OCI-LY3 (cell line): ENCODE measurements around the gene ZBTB49.

Experiments used
- H2AFZ ChIP-seq: fragments of 200-600, 300-600 bp; shearing (Covaris generic); 2 replicates; pipeline ENCODE4 v1.6.0; 2014; ENCODE audit warnings: antibody characterized with exemption, low read depth, low read length
- H3K27ac ChIP-seq: fragments of 200-600, 300-600 bp; sonication (generic); 2 replicates; pipeline ENCODE4 v1.5.1; 2014; ENCODE audit warnings: mild to moderate bottlenecking, low read length, moderate library complexity, mixed read lengths
- H3K27me3 ChIP-seq: fragments of 200-600, 300-600 bp; sonication (generic); 2 replicates; pipeline ENCODE4 v1.6.1; 2014; ENCODE audit warnings: low read depth, low read length, mixed read lengths
- H3K36me3 ChIP-seq: fragments of 200-600, 300-600 bp; sonication (generic); replicated peaks from 2 replicates; pipeline ENCODE3; 2014; ENCODE audit warnings: low read depth, low read length, mixed read lengths
- H3K4me1 ChIP-seq: fragments of 300-600, 200-600 bp; sonication (generic); 2 replicates; pipeline ENCODE4 v1.6.1; 2014; ENCODE audit warnings: low read length, mixed read lengths
- H3K4me2 ChIP-seq: fragments of 200-600, 300-600 bp; sonication (generic); 2 replicates; pipeline ENCODE4 v1.6.1; 2014; ENCODE audit warnings: low read length, mixed read lengths
- H3K4me3 ChIP-seq: fragments of 300-600, 200-600 bp; sonication (generic); 2 replicates; pipeline ENCODE4 v1.5.1; 2014; ENCODE audit warnings: antibody characterized with exemption, mild to moderate bottlenecking, low read length, moderate library complexity
- H3K79me2 ChIP-seq: fragments of 300-600, 200-600 bp; shearing (Covaris generic); 2 replicates; pipeline ENCODE4 v1.6.1; 2014; ENCODE audit warnings: mild to moderate bottlenecking, low read length, mixed read lengths
- H3K9ac ChIP-seq: fragments of 300-600, 200-600 bp; shearing (Covaris generic); 2 replicates; pipeline ENCODE4 v1.6.0; 2014; ENCODE audit warnings: mild to moderate bottlenecking, low read length, moderate library complexity
- H3K9me3 ChIP-seq: fragments of 200-600, 300-600 bp; shearing (Covaris generic); 2 replicates; pipeline ENCODE4 v1.6.1; 2014; ENCODE audit warnings: low read length, mixed read lengths; ENCODE audit not compliant: insufficient read depth
- H4K20me1 ChIP-seq: fragments of 200-600, 300-600 bp; sonication (generic); 2 replicates; pipeline ENCODE4 v1.6.1; 2016; ENCODE audit warnings: low read length, mixed read lengths; ENCODE audit not compliant: insufficient read depth
- EZH2phosphoT487 ChIP-seq: fragments of 200-600 bp; shearing (Covaris generic); IDR thresholded peaks from 2 replicates; pipeline ENCODE4 v1.6.1; 2018; ENCODE audit warnings: antibody characterized with exemption, mixed run types, low read depth
- TF ChIP-seq, protein P1 (sequence below): fragments of 200-600, 300-600 bp; sonication (generic); IDR thresholded peaks from 2 replicates; pipeline ENCODE4 v1.5.1; 2014; ENCODE audit warnings: antibody characterized with exemption, low read length, low read depth

The ZBTB49 gene

DNA sequence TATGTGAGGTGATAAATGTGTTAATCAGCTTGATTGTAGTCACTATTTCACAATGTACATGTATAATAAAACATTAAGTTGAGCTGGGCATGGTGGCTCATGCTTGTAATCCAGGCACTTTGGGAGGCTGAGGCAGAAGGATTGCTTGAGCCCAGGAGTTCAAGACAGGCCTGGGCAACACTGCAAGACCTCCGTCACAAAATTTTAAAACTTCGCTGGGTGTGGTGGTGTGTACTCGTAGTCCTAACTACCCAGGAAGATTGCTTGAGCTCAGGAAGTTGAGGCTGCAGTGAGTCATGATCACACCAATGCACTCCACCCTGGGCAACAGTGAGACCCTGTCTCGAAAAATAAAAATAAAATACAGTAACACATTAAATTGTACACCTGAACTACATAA is 20.2 kb upstream of the ZBTB49 start:
- H3K4me1 ChIP-seq: peaks cover 29% of the 10 kb centered on the region
- no peak overlapping the region for H3K4me3 ChIP-seq
- H3K9me3 ChIP-seq: no peaks in the 10 kb centered on the region
- H3K9ac ChIP-seq: no peak overlapping the region
- no peak for TF ChIP-seq EZH2phosphoT487
- TF ChIP-seq, protein P1, sequence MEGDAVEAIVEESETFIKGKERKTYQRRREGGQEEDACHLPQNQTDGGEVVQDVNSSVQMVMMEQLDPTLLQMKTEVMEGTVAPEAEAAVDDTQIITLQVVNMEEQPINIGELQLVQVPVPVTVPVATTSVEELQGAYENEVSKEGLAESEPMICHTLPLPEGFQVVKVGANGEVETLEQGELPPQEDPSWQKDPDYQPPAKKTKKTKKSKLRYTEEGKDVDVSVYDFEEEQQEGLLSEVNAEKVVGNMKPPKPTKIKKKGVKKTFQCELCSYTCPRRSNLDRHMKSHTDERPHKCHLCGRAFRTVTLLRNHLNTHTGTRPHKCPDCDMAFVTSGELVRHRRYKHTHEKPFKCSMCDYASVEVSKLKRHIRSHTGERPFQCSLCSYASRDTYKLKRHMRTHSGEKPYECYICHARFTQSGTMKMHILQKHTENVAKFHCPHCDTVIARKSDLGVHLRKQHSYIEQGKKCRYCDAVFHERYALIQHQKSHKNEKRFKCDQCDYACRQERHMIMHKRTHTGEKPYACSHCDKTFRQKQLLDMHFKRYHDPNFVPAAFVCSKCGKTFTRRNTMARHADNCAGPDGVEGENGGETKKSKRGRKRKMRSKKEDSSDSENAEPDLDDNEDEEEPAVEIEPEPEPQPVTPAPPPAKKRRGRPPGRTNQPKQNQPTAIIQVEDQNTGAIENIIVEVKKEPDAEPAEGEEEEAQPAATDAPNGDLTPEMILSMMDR: no peak
- no peak overlapping the region for H3K4me2 ChIP-seq
- H3K79me2 ChIP-seq: no peaks in the 10 kb centered on the region
- no peak overlapping the region for H3K27ac ChIP-seq
- H3K36me3 ChIP-seq: peaks cover 67% of the 10 kb centered on the region
- no peaks in the 10 kb centered on the region for H3K27me3 ChIP-seq
- no peaks in the 10 kb centered on the region for H4K20me1 ChIP-seq
- H2AFZ ChIP-seq: no peak overlapping the region

DNA sequence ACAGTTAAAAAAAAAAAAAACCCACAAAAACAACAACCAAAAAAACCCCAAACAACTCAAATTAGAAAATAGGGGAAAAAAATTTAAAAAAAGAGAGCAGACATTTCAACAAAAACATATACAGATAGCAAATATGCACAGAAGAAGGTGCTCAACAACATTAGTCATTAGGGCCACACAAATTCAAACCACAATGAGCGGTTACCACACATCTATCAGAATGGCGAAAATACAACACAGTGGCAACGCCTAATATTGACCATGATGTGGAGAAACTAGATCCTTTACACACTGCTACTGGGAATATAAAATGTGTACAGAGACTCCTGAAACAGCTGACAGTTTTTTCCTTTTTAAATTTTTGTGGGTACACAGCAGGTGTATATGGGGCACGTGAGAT is 19.5 kb upstream of the ZBTB49 start:
- Histone ChIP-seq H3K4me3 (no peak overlapping the region), H3K79me2 (no peaks in the 10 kb centered on the region), H3K36me3 (peaks cover 72% of the 10 kb centered on the region), H4K20me1 (no peaks in the 10 kb centered on the region), H3K4me2 (no peak overlapping the region), H3K9ac (no peak overlapping the region), H3K27me3 (no peaks in the 10 kb centered on the region), H3K27ac (no peak overlapping the region), H3K4me1 (peaks cover 29% of the 10 kb centered on the region), H2AFZ (no peak overlapping the region), H3K9me3 (no peaks in the 10 kb centered on the region)
- no peak for TF ChIP-seq EZH2phosphoT487
- TF ChIP-seq, protein P1: no peak

DNA sequence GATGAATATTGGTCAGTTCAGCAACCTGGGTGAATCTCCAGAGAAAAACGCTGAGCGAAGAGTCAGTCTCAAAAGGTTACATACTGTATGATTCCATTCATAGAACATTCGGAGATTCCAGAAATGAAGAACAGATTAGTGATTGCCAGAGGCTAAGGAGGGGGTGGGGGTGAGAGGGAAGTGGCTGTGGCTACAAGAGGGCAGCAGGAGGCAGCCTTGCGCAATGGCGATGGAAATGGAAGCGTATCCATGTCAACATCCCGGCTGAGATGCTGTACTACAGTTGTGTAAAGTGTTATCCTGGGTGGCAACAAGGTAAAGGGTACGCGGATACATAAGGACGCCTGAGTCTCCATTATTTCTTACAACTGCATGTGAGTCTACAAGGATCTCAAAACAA is 18.1 kb upstream of the ZBTB49 start:
- H3K27me3 ChIP-seq: no peaks in the 10 kb centered on the region
- H3K4me2 ChIP-seq: no peak overlapping the region
- no peak overlapping the region for H2AFZ ChIP-seq
- H3K79me2 ChIP-seq: no peaks in the 10 kb centered on the region
- H3K9me3 ChIP-seq: no peaks in the 10 kb centered on the region
- peaks cover 21% of the 10 kb centered on the region for H3K4me1 ChIP-seq
- H3K4me3 ChIP-seq: no peak overlapping the region
- no peak for TF ChIP-seq EZH2phosphoT487
- TF ChIP-seq, protein P1: peak; percentile 20; the same call in 1 of the 2 replicates
- H3K9ac ChIP-seq: no peak overlapping the region
- no peaks in the 10 kb centered on the region for H4K20me1 ChIP-seq
- H3K36me3 ChIP-seq: peaks cover 68% of the 10 kb centered on the region
- no peak overlapping the region for H3K27ac ChIP-seq

DNA sequence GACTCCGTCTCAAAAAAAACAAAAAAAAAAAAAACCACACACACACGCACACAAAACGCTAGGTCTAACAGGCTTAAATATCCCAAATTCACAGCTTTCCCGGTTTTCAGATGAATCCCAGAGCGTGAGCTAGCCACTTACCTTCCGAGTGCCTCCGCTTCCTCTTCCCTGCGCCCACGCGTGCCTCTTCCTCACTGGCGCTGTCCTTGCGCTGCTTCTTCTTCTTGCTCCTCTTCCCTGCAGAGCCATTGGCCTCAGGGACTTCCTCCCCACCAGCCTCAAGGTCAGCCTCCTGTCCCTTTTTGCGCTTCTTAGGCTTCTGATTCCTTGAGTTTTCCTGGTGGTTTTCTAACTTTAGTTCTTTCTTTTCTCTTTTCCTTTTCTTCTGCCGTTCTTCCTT is 15.8 kb upstream of the ZBTB49 start:
- H3K9me3 ChIP-seq: no peaks in the 10 kb centered on the region
- H3K4me2 ChIP-seq: no peak overlapping the region
- H3K4me3 ChIP-seq: no peak overlapping the region
- H3K27me3 ChIP-seq: no peaks in the 10 kb centered on the region
- no peak overlapping the region for H3K9ac ChIP-seq
- peaks cover 67% of the 10 kb centered on the region for H3K36me3 ChIP-seq
- no peak overlapping the region for H2AFZ ChIP-seq
- H3K79me2 ChIP-seq: no peaks in the 10 kb centered on the region
- no peak overlapping the region for H3K27ac ChIP-seq
- no peak for TF ChIP-seq EZH2phosphoT487
- TF ChIP-seq, protein P1: no peak
- H3K4me1 ChIP-seq: peaks cover 5% of the 10 kb centered on the region
- no peaks in the 10 kb centered on the region for H4K20me1 ChIP-seq
